H1 (cell line): ENCODE data around the gene ADAMTS1. TPM values are rescaled to one million over a fixed set of nuclear protein-coding genes. Genes with fewer than 3 reads are reported as not detected.

Experiments
- BRCA1 ChIP-seq: IDR thresholded peaks from 2 replicates; pipeline ENCODE4 v1.6.1; 2012; ENCODE audit warnings: low read depth, low read length, improper control_type of control experiment
- EGR1 ChIP-seq: IDR thresholded peaks from 2 replicates; pipeline ENCODE4 v1.6.1; 2011; ENCODE audit warnings: low read depth, low read length, borderline replicate concordance
- KDM4A ChIP-seq: IDR thresholded peaks from one replicate; pipeline ENCODE4 v1.7.1; 2012; ENCODE audit warnings: low read depth, mild to moderate bottlenecking, moderate library complexity, low read length, inconsistent platforms; ENCODE audit not compliant: severe bottlenecking
- POU5F1 ChIP-seq: IDR thresholded peaks from 2 replicates; pipeline ENCODE4 v1.6.1; 2011; ENCODE audit warnings: low read depth, mild to moderate bottlenecking, low read length, moderate library complexity
- RFX5 ChIP-seq: IDR thresholded peaks from 2 replicates; pipeline ENCODE4 v1.6.1; 2011; ENCODE audit warnings: low read depth, low read length, improper control_type of control experiment, borderline replicate concordance
- polyA plus RNA-seq, 7 experiments: library from polyadenylated mRNA; depleted of rRNA in 3 of 7; stranded (reverse) in 5 of 7; unstranded in 2 of 7; fragments of >200 nt in 5 of 7; fragments of 200-250 nt in 2 of 7; gene quantifications; 1 replicate in 5 of 7; 2 replicates in 1 of 7; 4 replicates in 1 of 7; pipeline versions ENCODE4 v1.2.1 to v1.2.3, GENCODE V29; 2011 to 2013; ENCODE audit warnings: missing spikeins in 2 of 7, mixed read lengths in 2 of 7
- total RNA-seq: library from RNA; stranded (reverse); fragmentation: NEBNext Ultra II Directional; extraction: Animal tissue kit (Norgen Biotek cat#: 25700); gene quantifications from 2 replicates; pipeline ENCODE4 v1.2.1, GENCODE V29; 2021
- TF ChIP-seq, protein P1 (sequence below): fragments of 300-600 bp; sonication (generic); IDR thresholded peaks from 2 replicates; pipeline ENCODE4 v1.7.1; 2012; ENCODE audit warnings: low read length, moderate library complexity, mild to moderate bottlenecking, inconsistent platforms; ENCODE audit not compliant: insufficient replicate concordance
- TF ChIP-seq, protein P2 (sequence below): IDR thresholded peaks from 2 replicates; pipeline ENCODE4 v1.6.1; 2011; ENCODE audit warnings: low read length, improper control_type of control experiment

The ADAMTS1 gene
- total and polyA plus RNA-seq, 2 of the 8 experiments (the other 6 are each of a cell fraction or from before 2014, with no cell fraction given) = 10.7 to 22.4 TPM

DNA sequence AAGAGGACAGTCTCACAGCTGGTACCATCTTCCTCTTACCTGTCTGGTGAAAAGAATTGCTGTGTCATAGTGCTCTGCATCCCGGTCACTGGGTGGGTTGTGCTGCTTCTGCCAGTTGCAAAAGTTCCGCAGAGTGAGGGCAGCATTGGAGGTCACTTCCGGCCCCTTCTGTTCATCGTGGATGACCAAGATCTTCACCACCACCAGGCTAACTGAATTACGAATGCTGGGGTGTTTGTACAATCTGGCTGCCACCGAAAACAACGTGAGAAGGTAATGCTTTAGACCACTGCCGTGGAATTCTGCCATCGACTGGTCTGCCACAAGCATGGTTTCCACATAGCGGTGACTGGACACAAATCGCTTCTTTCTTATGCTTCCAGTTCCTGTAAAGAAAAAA is 2.9 kb downstream of the ADAMTS1 start (continued):
- TF ChIP-seq, protein P1, sequence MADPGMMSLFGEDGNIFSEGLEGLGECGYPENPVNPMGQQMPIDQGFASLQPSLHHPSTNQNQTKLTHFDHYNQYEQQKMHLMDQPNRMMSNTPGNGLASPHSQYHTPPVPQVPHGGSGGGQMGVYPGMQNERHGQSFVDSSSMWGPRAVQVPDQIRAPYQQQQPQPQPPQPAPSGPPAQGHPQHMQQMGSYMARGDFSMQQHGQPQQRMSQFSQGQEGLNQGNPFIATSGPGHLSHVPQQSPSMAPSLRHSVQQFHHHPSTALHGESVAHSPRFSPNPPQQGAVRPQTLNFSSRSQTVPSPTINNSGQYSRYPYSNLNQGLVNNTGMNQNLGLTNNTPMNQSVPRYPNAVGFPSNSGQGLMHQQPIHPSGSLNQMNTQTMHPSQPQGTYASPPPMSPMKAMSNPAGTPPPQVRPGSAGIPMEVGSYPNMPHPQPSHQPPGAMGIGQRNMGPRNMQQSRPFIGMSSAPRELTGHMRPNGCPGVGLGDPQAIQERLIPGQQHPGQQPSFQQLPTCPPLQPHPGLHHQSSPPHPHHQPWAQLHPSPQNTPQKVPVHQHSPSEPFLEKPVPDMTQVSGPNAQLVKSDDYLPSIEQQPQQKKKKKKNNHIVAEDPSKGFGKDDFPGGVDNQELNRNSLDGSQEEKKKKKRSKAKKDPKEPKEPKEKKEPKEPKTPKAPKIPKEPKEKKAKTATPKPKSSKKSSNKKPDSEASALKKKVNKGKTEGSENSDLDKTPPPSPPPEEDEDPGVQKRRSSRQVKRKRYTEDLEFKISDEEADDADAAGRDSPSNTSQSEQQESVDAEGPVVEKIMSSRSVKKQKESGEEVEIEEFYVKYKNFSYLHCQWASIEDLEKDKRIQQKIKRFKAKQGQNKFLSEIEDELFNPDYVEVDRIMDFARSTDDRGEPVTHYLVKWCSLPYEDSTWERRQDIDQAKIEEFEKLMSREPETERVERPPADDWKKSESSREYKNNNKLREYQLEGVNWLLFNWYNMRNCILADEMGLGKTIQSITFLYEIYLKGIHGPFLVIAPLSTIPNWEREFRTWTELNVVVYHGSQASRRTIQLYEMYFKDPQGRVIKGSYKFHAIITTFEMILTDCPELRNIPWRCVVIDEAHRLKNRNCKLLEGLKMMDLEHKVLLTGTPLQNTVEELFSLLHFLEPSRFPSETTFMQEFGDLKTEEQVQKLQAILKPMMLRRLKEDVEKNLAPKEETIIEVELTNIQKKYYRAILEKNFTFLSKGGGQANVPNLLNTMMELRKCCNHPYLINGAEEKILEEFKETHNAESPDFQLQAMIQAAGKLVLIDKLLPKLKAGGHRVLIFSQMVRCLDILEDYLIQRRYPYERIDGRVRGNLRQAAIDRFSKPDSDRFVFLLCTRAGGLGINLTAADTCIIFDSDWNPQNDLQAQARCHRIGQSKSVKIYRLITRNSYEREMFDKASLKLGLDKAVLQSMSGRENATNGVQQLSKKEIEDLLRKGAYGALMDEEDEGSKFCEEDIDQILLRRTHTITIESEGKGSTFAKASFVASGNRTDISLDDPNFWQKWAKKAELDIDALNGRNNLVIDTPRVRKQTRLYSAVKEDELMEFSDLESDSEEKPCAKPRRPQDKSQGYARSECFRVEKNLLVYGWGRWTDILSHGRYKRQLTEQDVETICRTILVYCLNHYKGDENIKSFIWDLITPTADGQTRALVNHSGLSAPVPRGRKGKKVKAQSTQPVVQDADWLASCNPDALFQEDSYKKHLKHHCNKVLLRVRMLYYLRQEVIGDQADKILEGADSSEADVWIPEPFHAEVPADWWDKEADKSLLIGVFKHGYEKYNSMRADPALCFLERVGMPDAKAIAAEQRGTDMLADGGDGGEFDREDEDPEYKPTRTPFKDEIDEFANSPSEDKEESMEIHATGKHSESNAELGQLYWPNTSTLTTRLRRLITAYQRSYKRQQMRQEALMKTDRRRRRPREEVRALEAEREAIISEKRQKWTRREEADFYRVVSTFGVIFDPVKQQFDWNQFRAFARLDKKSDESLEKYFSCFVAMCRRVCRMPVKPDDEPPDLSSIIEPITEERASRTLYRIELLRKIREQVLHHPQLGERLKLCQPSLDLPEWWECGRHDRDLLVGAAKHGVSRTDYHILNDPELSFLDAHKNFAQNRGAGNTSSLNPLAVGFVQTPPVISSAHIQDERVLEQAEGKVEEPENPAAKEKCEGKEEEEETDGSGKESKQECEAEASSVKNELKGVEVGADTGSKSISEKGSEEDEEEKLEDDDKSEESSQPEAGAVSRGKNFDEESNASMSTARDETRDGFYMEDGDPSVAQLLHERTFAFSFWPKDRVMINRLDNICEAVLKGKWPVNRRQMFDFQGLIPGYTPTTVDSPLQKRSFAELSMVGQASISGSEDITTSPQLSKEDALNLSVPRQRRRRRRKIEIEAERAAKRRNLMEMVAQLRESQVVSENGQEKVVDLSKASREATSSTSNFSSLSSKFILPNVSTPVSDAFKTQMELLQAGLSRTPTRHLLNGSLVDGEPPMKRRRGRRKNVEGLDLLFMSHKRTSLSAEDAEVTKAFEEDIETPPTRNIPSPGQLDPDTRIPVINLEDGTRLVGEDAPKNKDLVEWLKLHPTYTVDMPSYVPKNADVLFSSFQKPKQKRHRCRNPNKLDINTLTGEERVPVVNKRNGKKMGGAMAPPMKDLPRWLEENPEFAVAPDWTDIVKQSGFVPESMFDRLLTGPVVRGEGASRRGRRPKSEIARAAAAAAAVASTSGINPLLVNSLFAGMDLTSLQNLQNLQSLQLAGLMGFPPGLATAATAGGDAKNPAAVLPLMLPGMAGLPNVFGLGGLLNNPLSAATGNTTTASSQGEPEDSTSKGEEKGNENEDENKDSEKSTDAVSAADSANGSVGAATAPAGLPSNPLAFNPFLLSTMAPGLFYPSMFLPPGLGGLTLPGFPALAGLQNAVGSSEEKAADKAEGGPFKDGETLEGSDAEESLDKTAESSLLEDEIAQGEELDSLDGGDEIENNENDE = no peak
- TF ChIP-seq, protein P2, sequence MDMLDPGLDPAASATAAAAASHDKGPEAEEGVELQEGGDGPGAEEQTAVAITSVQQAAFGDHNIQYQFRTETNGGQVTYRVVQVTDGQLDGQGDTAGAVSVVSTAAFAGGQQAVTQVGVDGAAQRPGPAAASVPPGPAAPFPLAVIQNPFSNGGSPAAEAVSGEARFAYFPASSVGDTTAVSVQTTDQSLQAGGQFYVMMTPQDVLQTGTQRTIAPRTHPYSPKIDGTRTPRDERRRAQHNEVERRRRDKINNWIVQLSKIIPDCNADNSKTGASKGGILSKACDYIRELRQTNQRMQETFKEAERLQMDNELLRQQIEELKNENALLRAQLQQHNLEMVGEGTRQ = no peak
- no peak for TF ChIP-seq KDM4A
- no peak for TF ChIP-seq EGR1
- no peak for TF ChIP-seq RFX5
- TF ChIP-seq BRCA1 = no peak
- TF ChIP-seq POU5F1 = no peak
